Gastroesophageal sphincter (tissue), 3 donors: ENCODE measurements around the gene ZBED3.

ENCODE experiments used
- CTCF ChIP-seq, 4 experiments: fragments of 200-600 bp in 2 of 4; fragments of 450-650 bp in 2 of 4; sonication (generic) in 1 of 4; IDR thresholded peaks; one replicate each; pipeline ENCODE4 v1.5.1; 2017 to 2019; ENCODE audit warnings: antibody characterized with exemption in 4 of 4, mild to moderate bottlenecking in 2 of 4, moderate library complexity in 2 of 4
- POLR2AphosphoS5 ChIP-seq: sonication (generic); formaldehyde crosslinking; IDR thresholded peaks from one replicate; pipeline ENCODE4 v1.6.1; 2017; ENCODE audit warnings: antibody characterized with exemption

GRCh38 chr5:77028631-77029375, 58.3 kb downstream of the ZBED3 start:
- TF ChIP-seq CTCF (IDR thresholded peaks at IDR 0.05), result no peak
- no peak for TF ChIP-seq POLR2AphosphoS5
